HepG2 (cell line): ENCODE data around the gene UBR4. TPM values are rescaled to one million over a fixed set of nuclear protein-coding genes. Genes with fewer than 3 reads are reported as not detected.

Source experiments
- ATF1 ChIP-seq: IDR thresholded peaks from 2 replicates; pipeline ENCODE4 v1.6.1; 2016; ENCODE audit warnings: mild to moderate bottlenecking, control low read depth
- CCAR2 ChIP-seq: fragments of 200-400 bp; formaldehyde crosslinking; optimal IDR thresholded peaks from 2 replicates; pipeline ENCODE3; 2018; ENCODE audit warnings: low read depth, mild to moderate bottlenecking, low read length, moderate library complexity
- FOXP4 ChIP-seq: sonication (generic); formaldehyde crosslinking; IDR thresholded peaks from 2 replicates; pipeline ENCODE4 v1.4.0; 2020; ENCODE audit warnings: missing genetic modification reagents
- GFI1 ChIP-seq: sonication (generic); formaldehyde crosslinking; IDR thresholded peaks from 2 replicates; pipeline ENCODE4 v1.5.0; 2020; ENCODE audit warnings: missing genetic modification reagents, mild to moderate bottlenecking, borderline replicate concordance
- KLF12 ChIP-seq: sonication (generic); formaldehyde crosslinking; IDR thresholded peaks from 2 replicates; pipeline ENCODE4 v1.4.0; 2020; ENCODE audit warnings: missing genetic modification reagents, borderline replicate concordance
- LBX2 ChIP-seq: sonication (generic); formaldehyde crosslinking; IDR thresholded peaks from 2 replicates; pipeline ENCODE4 v1.5.0; 2020; ENCODE audit warnings: missing genetic modification reagents, mild to moderate bottlenecking, borderline replicate concordance
- NFAT5 ChIP-seq: sonication (generic); formaldehyde crosslinking; IDR thresholded peaks from 2 replicates; pipeline ENCODE4 v1.4.0; 2020; ENCODE audit warnings: missing genetic modification reagents
- PHB2 ChIP-seq: fragments of 450-650 bp; IDR thresholded peaks from 2 replicates; pipeline ENCODE4 v1.6.1; 2018; ENCODE audit not compliant: partially characterized antibody
- RARG ChIP-seq: sonication (generic); formaldehyde crosslinking; IDR thresholded peaks from 2 replicates; pipeline ENCODE4 v1.4.0; 2020; ENCODE audit warnings: low read depth, mild to moderate bottlenecking, missing genetic modification reagents
- SNAPC2 ChIP-seq: sonication (generic); formaldehyde crosslinking; IDR thresholded peaks from 2 replicates; pipeline ENCODE4 v1.8.1; 2022; ENCODE audit warnings: mild to moderate bottlenecking, missing genetic modification reagents
- SRSF1 ChIP-seq: fragments of 200-400 bp; formaldehyde crosslinking; optimal IDR thresholded peaks from 2 replicates; pipeline ENCODE3; 2017; ENCODE audit warnings: mild to moderate bottlenecking, low read depth, low read length, moderate library complexity
- STAT6 ChIP-seq: sonication (generic); formaldehyde crosslinking; IDR thresholded peaks from 2 replicates; pipeline ENCODE4 v1.4.0; 2020; ENCODE audit warnings: missing genetic modification reagents, mild to moderate bottlenecking, borderline replicate concordance
- TARDBP ChIP-seq: sonication (generic); formaldehyde crosslinking; IDR thresholded peaks from 2 replicates; pipeline ENCODE4 v1.8.0; 2022; ENCODE audit warnings: mild to moderate bottlenecking, missing genetic modification reagents
- YY1 ChIP-seq: IDR thresholded peaks from 2 replicates; pipeline ENCODE4 v1.6.1; 2011; ENCODE audit warnings: low read length, low read depth, moderate library complexity, mild to moderate bottlenecking; ENCODE audit not compliant: insufficient read depth, insufficient replicate concordance
- ZNF580 ChIP-seq: IDR thresholded peaks from 2 replicates; pipeline ENCODE4 v1.6.1; 2016; ENCODE audit warnings: low read depth, borderline replicate concordance
- ZNF589 ChIP-seq: sonication (generic); formaldehyde crosslinking; conservative IDR thresholded peaks from 2 replicates; pipeline ENCODE4 v1.8.0; 2022; ENCODE audit warnings: mild to moderate bottlenecking, moderate library complexity, missing genetic modification reagents
- ZNF839 ChIP-seq: sonication (generic); formaldehyde crosslinking; IDR thresholded peaks from 2 replicates; pipeline ENCODE4 v1.4.0; 2020; ENCODE audit warnings: missing genetic modification reagents, mild to moderate bottlenecking, borderline replicate concordance
- polyA plus RNA-seq, 8 experiments: library from polyadenylated mRNA; depleted of rRNA in 3 of 8; stranded (reverse) in 7 of 8; unstranded in 1 of 8; fragments of >200 nt; fragmentation: Illumina TruSeq in 4 of 8; extraction: Trizol in 4 of 8; gene quantifications; 2 replicates each; pipeline versions ENCODE4 v1.2.1 to v1.2.3, GENCODE V29; 2011 to 2016; ENCODE audit warnings: low read depth in 4 of 8, missing spikeins in 1 of 8, mixed read lengths in 1 of 8; ENCODE audit not compliant: insufficient read depth in 1 of 8
- total RNA-seq, 5 experiments: library from RNA; depleted of rRNA; stranded (reverse); fragments of >200 nt; fragmentation: Illumina TruSeq; extraction: Trizol; gene quantifications; 2 replicates each; pipeline ENCODE4 v1.2.3, GENCODE V29; 2016; ENCODE audit warnings: low read depth in 1 of 5

UBR4 gene
- total and polyA plus RNA-seq, 2 of the 13 experiments (the other 11 are each of a cell fraction or from before 2014, with no cell fraction given): 59.1 to 106 TPM

- TF ChIP-seq ZNF839 (CRISPR knock-in tag) (no peak), STAT6 (CRISPR knock-in tag) (no peak), NFAT5 (CRISPR knock-in tag) (peak; percentile 77; the same call in 1 of the 2 replicates), CCAR2 (no peak), SNAPC2 (CRISPR knock-in tag) (peak; percentile 80; the same call in 1 of the 2 replicates), ZNF589 (CRISPR knock-in tag) (peak; percentile 95), RARG (CRISPR knock-in tag) (no peak), ATF1 (CRISPR knock-in tag) (no peak), TARDBP (CRISPR knock-in tag) (peak; percentile 93), FOXP4 (CRISPR knock-in tag) (no peak), PHB2 (no peak), ZNF580 (CRISPR knock-in tag) (0 out of 2 replicates have a peak, but pooled peaks have one; percentile 60), YY1 (peak; percentile 96), GFI1 (CRISPR knock-in tag) (no peak), KLF12 (CRISPR knock-in tag) (peak; percentile 38; the same call in 1 of the 2 replicates), SRSF1 (no peak), LBX2 (peak; percentile 79; the same call in 1 of the 2 replicates)
Measured at GRCh38 chr1:19251305-19252196, 41.5 kb upstream of the UBR4 start, which contains the start of the genes EMC1 and MRTO4 (continued).
